Osteoblast (primary cell): ENCODE results near the gene POU3F2. TPM values are rescaled to one million over a fixed set of nuclear protein-coding genes. Genes with fewer than 3 reads are reported as not detected.

ENCODE experiments used
- DNase-seq: peaks from one replicate; pipeline ENCODE4 v3.0.0; 2011; ENCODE audit warnings: low spot score, mixed read lengths; ENCODE audit not compliant: insufficient read length; ENCODE audit errors: missing footprints
- H2AFZ ChIP-seq: 2 replicates; pipeline ENCODE4 v1.6.0; 2011; ENCODE audit warnings: mild to moderate bottlenecking, low read length
- H3K27ac ChIP-seq: 2 replicates; pipeline ENCODE4 v1.5.1; 2011; ENCODE audit warnings: mild to moderate bottlenecking, low read depth, low read length, moderate library complexity
- H3K27me3 ChIP-seq: 2 replicates; pipeline ENCODE4 v1.6.0; 2012; ENCODE audit warnings: mild to moderate bottlenecking, control low read depth, inconsistent platforms, low read length, moderate library complexity; ENCODE audit not compliant: insufficient read depth
- H3K36me3 ChIP-seq: 2 replicates; pipeline ENCODE4 v1.5.1; 2011; ENCODE audit warnings: mild to moderate bottlenecking, low read length, control low read depth, moderate library complexity; ENCODE audit not compliant: insufficient read depth
- H3K4me1 ChIP-seq: 2 replicates; pipeline ENCODE4 v1.5.1; 2011; ENCODE audit warnings: mild to moderate bottlenecking, low read length, control low read depth, moderate library complexity; ENCODE audit not compliant: insufficient read depth
- H3K4me2 ChIP-seq: 2 replicates; pipeline ENCODE4 v1.6.0; 2011; ENCODE audit warnings: mild to moderate bottlenecking, low read length; ENCODE audit not compliant: insufficient read depth
- H3K4me3 ChIP-seq: fragments of 200-600 bp; sonication (generic); 3 replicates; pipeline ENCODE4 v1.5.1; 2012; ENCODE audit warnings: mild to moderate bottlenecking, low read length, inconsistent platforms; ENCODE audit not compliant: insufficient read depth
- H3K79me2 ChIP-seq: 2 replicates; pipeline ENCODE4 v1.6.0; 2012; ENCODE audit warnings: mild to moderate bottlenecking, low read length, control low read depth, inconsistent platforms; ENCODE audit not compliant: insufficient read depth
- H3K9me3 ChIP-seq: 2 replicates; pipeline ENCODE4 v1.5.1; 2011; ENCODE audit warnings: low read depth, low read length, control low read depth
- H4K20me1 ChIP-seq: 2 replicates; pipeline ENCODE4 v1.6.0; 2012; ENCODE audit warnings: mild to moderate bottlenecking, low read length, control low read depth; ENCODE audit not compliant: insufficient read depth
- total RNA-seq: library from RNA; depleted of rRNA; stranded (reverse); fragments of >200 nt; gene quantifications from 2 replicates; pipeline ENCODE4 v1.2.3, GENCODE V29; 2012
- TF ChIP-seq, protein P1 (sequence below): IDR thresholded peaks from 2 replicates; pipeline ENCODE4 v1.5.1; 2011; ENCODE audit warnings: mild to moderate bottlenecking, low read depth, low read length, moderate library complexity; ENCODE audit errors: extremely low read depth

POU3F2 gene
- total RNA-seq, 1 donor: not detected

DNA sequence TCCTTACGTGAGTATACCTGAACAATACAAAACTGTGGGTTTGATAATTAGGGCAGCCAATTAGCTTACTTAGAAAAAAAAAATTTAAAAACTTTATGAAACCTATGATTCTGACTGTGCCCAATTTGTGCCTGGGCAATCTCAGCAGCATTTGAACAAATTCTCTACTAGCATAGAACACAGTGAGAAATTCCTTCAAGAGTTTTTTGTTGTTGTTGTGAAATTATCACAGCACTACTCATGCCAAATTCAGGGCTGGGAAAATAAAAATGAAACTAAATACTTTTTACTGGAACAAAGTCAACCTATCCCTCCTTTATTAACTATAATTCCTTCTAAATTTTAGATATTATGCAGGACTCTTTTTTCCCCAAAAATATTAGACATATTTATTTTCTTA is 42.9 kb downstream of the POU3F2 start:
- H3K4me1 ChIP-seq: no peaks in the 10 kb centered on the region
- no peaks in the 10 kb centered on the region for H3K27me3 ChIP-seq
- TF ChIP-seq, protein P1, sequence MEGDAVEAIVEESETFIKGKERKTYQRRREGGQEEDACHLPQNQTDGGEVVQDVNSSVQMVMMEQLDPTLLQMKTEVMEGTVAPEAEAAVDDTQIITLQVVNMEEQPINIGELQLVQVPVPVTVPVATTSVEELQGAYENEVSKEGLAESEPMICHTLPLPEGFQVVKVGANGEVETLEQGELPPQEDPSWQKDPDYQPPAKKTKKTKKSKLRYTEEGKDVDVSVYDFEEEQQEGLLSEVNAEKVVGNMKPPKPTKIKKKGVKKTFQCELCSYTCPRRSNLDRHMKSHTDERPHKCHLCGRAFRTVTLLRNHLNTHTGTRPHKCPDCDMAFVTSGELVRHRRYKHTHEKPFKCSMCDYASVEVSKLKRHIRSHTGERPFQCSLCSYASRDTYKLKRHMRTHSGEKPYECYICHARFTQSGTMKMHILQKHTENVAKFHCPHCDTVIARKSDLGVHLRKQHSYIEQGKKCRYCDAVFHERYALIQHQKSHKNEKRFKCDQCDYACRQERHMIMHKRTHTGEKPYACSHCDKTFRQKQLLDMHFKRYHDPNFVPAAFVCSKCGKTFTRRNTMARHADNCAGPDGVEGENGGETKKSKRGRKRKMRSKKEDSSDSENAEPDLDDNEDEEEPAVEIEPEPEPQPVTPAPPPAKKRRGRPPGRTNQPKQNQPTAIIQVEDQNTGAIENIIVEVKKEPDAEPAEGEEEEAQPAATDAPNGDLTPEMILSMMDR: no peak
- H3K36me3 ChIP-seq: no peaks in the 10 kb centered on the region
- H3K9me3 ChIP-seq: no peaks in the 10 kb centered on the region
- no peak overlapping the region for H2AFZ ChIP-seq
- H3K27ac ChIP-seq: no peak overlapping the region
- H4K20me1 ChIP-seq: no peaks in the 10 kb centered on the region
- no peak overlapping the region for H3K4me3 ChIP-seq
- no peak overlapping the region for H3K4me2 ChIP-seq
- DNase-seq: no peak
- no peaks in the 10 kb centered on the region for H3K79me2 ChIP-seq

DNA sequence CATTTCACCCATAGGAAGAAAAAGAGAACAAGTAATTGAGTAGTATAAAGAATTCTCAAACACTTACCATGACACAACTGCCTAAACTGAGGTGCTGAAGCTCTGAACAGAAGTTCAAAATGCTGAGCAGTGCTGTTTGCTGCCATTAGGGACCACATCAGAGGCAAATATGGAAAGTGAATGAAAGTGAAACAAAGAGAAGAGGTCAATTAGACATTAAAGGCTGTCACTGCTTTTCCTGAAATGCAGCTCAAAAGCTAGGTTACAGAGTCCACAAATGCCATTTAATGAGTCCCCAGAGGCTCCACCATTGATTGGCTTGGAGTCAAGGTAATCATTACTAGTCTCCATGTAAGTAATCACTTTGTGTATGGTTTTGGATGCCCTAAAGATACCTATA is 46.1 kb downstream of the POU3F2 start:
- TF ChIP-seq, protein P1: no peak
- Histone ChIP-seq H3K27ac (no peak overlapping the region), H3K4me2 (no peak overlapping the region), H2AFZ (no peak overlapping the region), H3K36me3 (no peaks in the 10 kb centered on the region), H3K79me2 (no peaks in the 10 kb centered on the region), H3K9me3 (no peaks in the 10 kb centered on the region), H3K4me1 (no peaks in the 10 kb centered on the region), H4K20me1 (no peaks in the 10 kb centered on the region), H3K4me3 (no peak overlapping the region), H3K27me3 (no peaks in the 10 kb centered on the region)
- DNase-seq: no peak

DNA sequence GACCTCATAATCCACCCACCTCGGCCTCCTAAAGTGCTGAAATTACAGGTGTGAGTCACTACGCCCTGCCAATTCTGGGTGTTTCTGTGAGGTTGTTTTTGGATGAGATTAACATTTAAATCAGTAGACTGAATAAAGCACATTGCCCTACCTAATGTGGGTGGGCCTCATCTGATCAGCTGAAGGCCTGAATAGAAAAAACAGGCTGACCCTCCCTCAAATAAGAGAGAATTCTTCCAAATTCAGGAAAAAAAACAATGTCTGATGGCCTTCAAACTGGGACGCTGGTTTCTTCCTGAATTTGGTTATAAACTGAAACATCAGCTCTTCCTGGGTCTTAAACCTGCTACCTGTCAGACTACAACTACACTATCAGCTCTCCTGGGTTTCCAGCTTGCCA is 51.0 kb downstream of the POU3F2 start:
- no peaks in the 10 kb centered on the region for H4K20me1 ChIP-seq
- H3K4me1 ChIP-seq: no peaks in the 10 kb centered on the region
- H3K4me3 ChIP-seq: no peak overlapping the region
- no peaks in the 10 kb centered on the region for H3K27me3 ChIP-seq
- no peak for DNase-seq
- no peak overlapping the region for H3K27ac ChIP-seq
- H3K9me3 ChIP-seq: no peaks in the 10 kb centered on the region
- no peaks in the 10 kb centered on the region for H3K79me2 ChIP-seq
- TF ChIP-seq, protein P1: no peak
- no peak overlapping the region for H2AFZ ChIP-seq
- H3K4me2 ChIP-seq: no peak overlapping the region
- H3K36me3 ChIP-seq: no peaks in the 10 kb centered on the region

DNA sequence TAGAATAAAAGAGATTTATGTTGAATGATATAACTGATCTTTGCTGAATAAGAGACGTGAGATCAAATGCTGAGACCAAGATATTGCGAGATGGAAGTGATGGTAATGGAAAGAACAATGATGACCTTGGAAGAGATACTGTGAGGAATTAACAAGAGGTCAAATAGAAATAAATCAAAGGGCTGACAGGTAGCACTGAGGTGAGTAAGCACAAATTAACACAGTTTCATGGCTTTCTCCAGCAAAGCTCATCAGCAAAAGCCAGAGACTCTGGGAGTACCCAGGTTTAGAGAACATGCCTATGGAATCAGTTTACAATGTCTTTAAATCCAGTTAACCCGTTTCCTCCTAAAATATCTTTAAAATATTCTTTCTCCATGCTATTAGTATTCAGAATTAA is 53.3 kb downstream of the POU3F2 start:
- Histone ChIP-seq H3K27ac (no peak overlapping the region), H3K9me3 (no peaks in the 10 kb centered on the region), H3K36me3 (no peaks in the 10 kb centered on the region), H4K20me1 (no peaks in the 10 kb centered on the region), H3K4me1 (no peaks in the 10 kb centered on the region), H3K4me2 (no peak overlapping the region), H2AFZ (no peak overlapping the region), H3K79me2 (no peaks in the 10 kb centered on the region), H3K27me3 (no peaks in the 10 kb centered on the region), H3K4me3 (no peak overlapping the region)
- DNase-seq: no peak
- TF ChIP-seq, protein P1: no peak

Other genes starting within 250 kb of the POU3F2 start
- gene FBXL4, start 113.4 kb downstream of the POU3F2 start, total RNA-seq: 18.8 and 21.8 TPM in 2 replicates